Right lobe of liver (tissue), 6 donors: ENCODE measurements around the gene MYOG. TPM values are rescaled to one million over a fixed set of nuclear protein-coding genes. Genes with fewer than 3 reads are reported as not detected.
A peak's percentile ranks its signal among the peaks of the same experiment; 100 is the strongest.

Source experiments
- ATAC-seq, 4 donors: fragments of 200-7000 bp; cut with Tn5 transposase; one replicate each; pipeline ENCODE4 v1.9.1; 2020; ENCODE audit warnings: mild to moderate bottlenecking in 4 of 4, moderate library complexity in 4 of 4
- DNase-seq, 3 donors: peaks; one replicate each; pipeline ENCODE4 v3.0.0-alpha.2; 2020
- H3K27ac ChIP-seq, 3 donors: fragments of 200-600 bp; one replicate each; pipeline ENCODE4 v1.8.0; 2022
- H3K27me3 ChIP-seq, 2 donors: fragments of 200-600 bp; one replicate each; pipeline ENCODE4 v1.8.0; 2022
- H3K36me3 ChIP-seq, 4 donors: fragments of 200-600 bp; sonication (generic) in 1 of 4; one replicate each; pipeline versions ENCODE4 v1.5.1 to v1.8.0; 2017 to 2022; ENCODE audit warnings: control low read depth in 1 of 4
- H3K4me1 ChIP-seq, 4 donors: fragments of 200-600 bp; sonication (generic) in 1 of 4; one replicate each; pipeline versions ENCODE4 v1.5.1 to v1.8.0; 2017 to 2022; ENCODE audit warnings: control low read depth in 1 of 4
- H3K4me3 ChIP-seq, 3 donors: fragments of 200-600 bp; one replicate each; pipeline ENCODE4 v1.8.0; 2022
- H3K9me3 ChIP-seq, 4 donors: fragments of 200-600 bp; sonication (generic) in 1 of 4; one replicate each; pipeline versions ENCODE4 v1.5.1 to v1.8.0; 2017 to 2022; ENCODE audit warnings: control low read depth in 1 of 4
- CTCF ChIP-seq, 4 donors: fragments of 200-600 bp in 3 of 4; fragments of 450-650 bp in 1 of 4; IDR thresholded peaks; one replicate each; pipeline versions ENCODE4 v1.5.1 to v1.8.0; 2016 to 2022; ENCODE audit warnings: antibody characterized with exemption in 4 of 4, mild to moderate bottlenecking in 2 of 4
- POLR2A ChIP-seq: fragments of 450-650 bp; IDR thresholded peaks from one replicate; pipeline ENCODE4 v1.6.1; 2017; ENCODE audit warnings: antibody characterized with exemption, mild to moderate bottlenecking
- WGBS: methylation state at CpG from one replicate; pipeline ENCODE4 v1.1.6; 2018; ENCODE audit warnings: low coverage, low lambda C conversion rate; ENCODE audit not compliant: insufficient coverage; ENCODE audit errors: missing lambda C conversion rate; 5-methylcytosine and 5-hydroxymethylcytosine counted together
- intact Hi-C, 2 donors: fragments of 100-400 bp; cut with DNase I; formaldehyde crosslinking; loops; one replicate each; pipeline versions ENCODE4 v1.11.2 to v1.14.1; 2022
- total RNA-seq, 6 experiments: library from RNA; depleted of rRNA in 2 of 6; stranded (reverse); fragments of >200 nt in 2 of 6; fragmentation: NEBNext Ultra II Directional in 3 of 6; extraction: Animal tissue kit (Norgen Biotek cat#: 25700) in 3 of 6; gene quantifications; one replicate each; pipeline versions ENCODE4 v1.1.0 to v1.2.4, GENCODE V29; 2016 to 2023
- donor health status: DM: no; HTN: yes; CAD: no.
- donor health status: DM: no; HTN: no; CAD: no.
- donor health status: DM: no; HTN: no; CAD: no.
- donor health status: DM: no; HTN: yes; CAD: no.
- donor health status: DM: no; HTN: yes; CAD: no.

The MYOG gene
- total RNA-seq, 6 experiments from 2014 or later, result not detected

- ATAC-seq, result peak in 1 of 4 donors; percentile 10
- H3K9me3 ChIP-seq, result no peaks in the 10 kb centered on the region
Observed at GRCh38 chr1:203116091-203116820, 30.4 kb upstream of the MYOG start.

GRCh38 chr1:203114202-203114601 is 28.4 kb upstream of the MYOG start:
- no peaks in the 10 kb centered on the region for H3K36me3 ChIP-seq
- intact Hi-C loops, result no loop called here
- no peak overlapping the region for H3K27ac ChIP-seq
- TF ChIP-seq POLR2A (no peak), CTCF (IDR thresholded peaks at IDR 0.05) (no peak)
- no peaks in the 10 kb centered on the region for H3K9me3 ChIP-seq
- WGBS, result 59% methylated on average over 6 of the region's 7 CpGs
- DNase-seq (no peak), ATAC-seq (no peak)
- H3K4me3 ChIP-seq, result no peak overlapping the region
- H3K27me3 ChIP-seq, result no peaks in the 10 kb centered on the region
- no peaks in the 10 kb centered on the region for H3K4me1 ChIP-seq

More at GRCh38 chr1:203116091-203116820, 30.4 kb upstream of the MYOG start:
- intact Hi-C loops, result loop anchor here in 1 of 2 donors (5.0 kb wide), 1 partner anchor 101 kb away; no protein-coding TSS in a partner anchor
- 57% methylated on average over 5 of the region's 10 CpGs for WGBS
- DNase-seq, result no peak
- no peak for TF ChIP-seq POLR2A
- TF ChIP-seq CTCF (IDR thresholded peaks at IDR 0.05), result no peak
- no peaks in the 10 kb centered on the region for H3K36me3 ChIP-seq
- no peak overlapping the region for H3K27ac ChIP-seq
- no peaks in the 10 kb centered on the region for H3K27me3 ChIP-seq
- no peaks in the 10 kb centered on the region for H3K4me1 ChIP-seq
- H3K4me3 ChIP-seq, result no peak overlapping the region

- H3K9me3 ChIP-seq, result no peaks in the 10 kb centered on the region
- no peaks in the 10 kb centered on the region for H3K27me3 ChIP-seq
- intact Hi-C loops, result no loop called here
- no peak overlapping the region for H3K27ac ChIP-seq
- DNase-seq (no peak), ATAC-seq (no peak)
- no peak overlapping the region for H3K4me3 ChIP-seq
- 63% methylated on average over 4 of the region's 4 CpGs for WGBS
- no peaks in the 10 kb centered on the region for H3K36me3 ChIP-seq
- TF ChIP-seq CTCF (IDR thresholded peaks at IDR 0.05), result no peak
- TF ChIP-seq POLR2A, result no peak
- no peaks in the 10 kb centered on the region for H3K4me1 ChIP-seq
Observed at GRCh38 chr1:203113308-203113707, 27.5 kb upstream of the MYOG start.

DNA sequence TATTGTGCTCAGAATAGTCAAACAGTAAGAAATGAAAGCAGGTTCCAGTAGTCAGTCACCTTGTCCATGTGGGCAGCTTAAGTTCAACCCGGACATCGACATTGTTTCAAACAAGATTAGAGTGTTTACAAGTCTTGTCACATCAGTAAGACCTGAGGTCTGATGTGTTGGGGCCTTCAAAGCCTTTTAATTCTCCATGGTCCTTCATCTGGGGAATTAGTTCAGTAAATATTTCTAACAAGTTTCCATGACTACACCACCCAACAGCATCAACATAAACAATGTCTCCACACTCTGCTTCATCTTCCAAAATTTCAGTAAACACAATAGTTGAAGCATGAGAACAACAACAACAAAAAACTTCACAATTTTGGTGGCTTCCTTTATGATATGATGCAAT is 26.7 kb upstream of the MYOG start:
- Histone ChIP-seq H3K4me1 (no peaks in the 10 kb centered on the region), H3K4me3 (no peak overlapping the region), H3K9me3 (no peaks in the 10 kb centered on the region), H3K36me3 (no peaks in the 10 kb centered on the region), H3K27me3 (no peaks in the 10 kb centered on the region), H3K27ac (no peak overlapping the region)
- TF ChIP-seq POLR2A (no peak), CTCF (IDR thresholded peaks at IDR 0.05) (no peak)
- 38% methylated on average over 2 of the region's 2 CpGs for WGBS
- DNase-seq (no peak), ATAC-seq (no peak)
- intact Hi-C loops, result no loop called here
